Adrenal gland (tissue), 12 donors: ENCODE measurements around the gene VIPR2. TPM values are rescaled to one million over a fixed set of nuclear protein-coding genes. Genes with fewer than 3 reads are reported as not detected.
"Not testable (repeated sequence)": the region's sequence is repeated elsewhere in the genome, so short reads cannot be mapped to it uniquely, and the experiment has no call there.

Experiments
- DNase-seq, 7 donors: peaks; one replicate each; pipeline ENCODE4 v3.0.0-alpha.2; 2019 to 2020
- H3K27ac ChIP-seq, 5 donors: fragments of 200-600 bp; sonication (generic) in 4 of 5; 1 replicate in 3 of 5; 2 replicates in 2 of 5; pipeline versions ENCODE4 v1.5.1 to v1.8.0; 2016 to 2020; ENCODE audit warnings: mild to moderate bottlenecking in 1 of 5
- H3K27me3 ChIP-seq: fragments of 200-600 bp; 2 replicates; pipeline ENCODE4 v1.8.0; 2021
- H3K36me3 ChIP-seq, 2 donors: fragments of 200-600 bp; replicated peaks in 1 of 2; 1 replicate in 1 of 2; 2 replicates in 1 of 2; pipeline versions ENCODE4 v1.5.1 to v1.8.0; 2018 to 2022
- H3K4me1 ChIP-seq, 2 donors: fragments of 200-600 bp; replicated peaks in 1 of 2; 1 replicate in 1 of 2; 2 replicates in 1 of 2; pipeline versions ENCODE4 v1.5.1 to v1.8.0; 2018 to 2021
- H3K4me3 ChIP-seq, 4 donors: fragments of 200-600 bp; sonication (generic) in 3 of 4; one replicate each; pipeline ENCODE4 v1.5.1; 2016 to 2018
- H3K9me3 ChIP-seq, 3 donors: fragments of 200-600 bp; sonication (generic) in 1 of 3; replicated peaks in 1 of 3; 1 replicate in 2 of 3; 2 replicates in 1 of 3; pipeline versions ENCODE4 v1.5.1 to v1.8.0; 2016 to 2021
- POLR2A ChIP-seq, 2 donors: fragments of 450-650 bp; IDR thresholded peaks; one replicate each; pipeline ENCODE4 v1.6.1; 2017; ENCODE audit warnings: antibody characterized with exemption in 2 of 2, mild to moderate bottlenecking in 2 of 2, moderate library complexity in 1 of 2
- WGBS, 4 donors: extraction: QIAGEN DNeasy Blood & Tissue Kit in 2 of 4; methylation state at CpG; one replicate each; pipeline versions ENCODE4 v1.1.5 to v1.1.7; 2013 to 2017; 5-methylcytosine and 5-hydroxymethylcytosine counted together
- intact Hi-C, 2 donors: fragments of 100-400 bp; cut with DNase I; formaldehyde crosslinking; loops; one replicate each; pipeline versions ENCODE4 v1.14.1 to v1.15.0; 2022 to 2023
- polyA plus RNA-seq, 3 donors: library from polyadenylated mRNA; stranded (reverse); fragments of 200-250 nt in 2 of 3; fragments of 350-450 nt in 1 of 3; fragmentation: Illumina TruSeq in 1 of 3; extraction: RNeasy Lipid Tissue Mini Kit (QIAGEN cat#74804) in 1 of 3; gene quantifications; one replicate each; pipeline ENCODE4 v1.2.3, GENCODE V29; 2013 to 2014
- total RNA-seq, 9 donors: library from RNA; depleted of rRNA in 4 of 9; stranded (reverse); fragments of >200 nt in 4 of 9; fragments of 120-200 nt in 1 of 9; fragmentation: NEBNext Ultra II Directional in 1 of 9; extraction: Animal tissue kit (Norgen Biotek cat#: 25700) in 1 of 9; gene quantifications; one replicate each; pipeline versions ENCODE4 v1.1.0 to v1.2.4, GENCODE V29; 2013 to 2023
- TF ChIP-seq, protein P1 (sequence below), 6 experiments: fragments of 450-650 bp in 4 of 6; fragments of 200-600 bp in 2 of 6; sonication (generic) in 1 of 6; IDR thresholded peaks; 1 replicate in 5 of 6; 2 replicates in 1 of 6; pipeline versions ENCODE4 v1.5.1 to v1.8.0; 2016 to 2021; ENCODE audit warnings: antibody characterized with exemption in 6 of 6, mild to moderate bottlenecking in 2 of 6, moderate library complexity in 1 of 6
- donor health status: healthy with polysubstance abuse.
- donor health status: Bipolar disorder and iron deficiency.
- donor health status: DM: yes; HTN: yes; CAD: no.
- donor health status: DM: no; HTN: no; CAD: no.
- donor health status: DM: no; HTN: no; CAD: no.
- donor health status: DM: yes; HTN: yes; CAD: no.

The VIPR2 gene
- total and polyA plus RNA-seq, 12 donors, result 0.06 to 3.8 (median 0.80) TPM

DNA sequence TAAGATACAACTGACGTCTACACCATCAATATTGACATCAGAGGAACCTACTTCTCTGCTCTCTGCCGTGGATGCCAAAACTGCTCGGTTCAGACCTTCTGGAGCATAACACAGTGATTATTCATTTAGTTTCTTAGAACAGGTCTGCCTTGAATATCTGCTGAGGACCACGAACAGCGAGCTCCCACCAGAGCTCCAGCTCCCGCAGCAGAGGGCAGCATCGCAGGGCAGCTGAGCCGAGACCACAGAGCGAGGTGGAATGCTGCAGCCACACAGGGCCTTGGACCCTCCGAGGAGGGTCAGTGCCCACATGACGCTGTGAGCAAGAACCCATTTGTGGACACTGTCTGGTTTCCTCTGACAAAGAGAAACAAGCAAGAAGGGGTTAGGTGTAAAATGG, 6.8 kb downstream of the VIPR2 start:
- DNase-seq, result no peak

DNA sequence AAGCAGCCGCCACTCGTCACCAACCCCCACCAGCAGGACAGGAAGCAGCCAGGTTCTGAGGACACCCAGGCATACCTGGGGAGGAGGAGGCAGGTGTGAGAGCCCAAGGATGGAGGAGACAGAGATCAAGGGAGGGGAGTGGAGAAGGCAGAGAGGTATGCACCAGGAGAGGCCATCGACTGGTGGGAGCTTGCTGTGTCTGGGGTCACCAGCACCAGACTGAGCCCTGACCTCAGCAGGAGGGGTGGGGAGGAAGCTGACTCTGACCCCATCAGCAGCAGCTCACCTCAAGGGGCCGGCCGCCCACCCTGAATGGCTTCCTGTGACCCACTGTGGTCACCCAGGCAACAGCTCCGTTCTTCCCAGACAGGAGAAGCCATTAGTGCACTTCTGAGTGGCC, 7.8 kb downstream of the VIPR2 start:
- intact Hi-C loops, result no loop called here
- Histone ChIP-seq H3K27me3 (no peaks in the 10 kb centered on the region), H3K27ac (no peak overlapping the region), H3K9me3 (no peaks in the 10 kb centered on the region), H3K4me3 (no peak overlapping the region), H3K36me3 (no peaks in the 10 kb centered on the region), H3K4me1 (no peaks in the 10 kb centered on the region)
- 36 to 76% (median 68%) methylated on average over 4 to 6 of the region's 6 CpGs for whole genome bisulfite sequencing, 4 donors
- DNase-seq, result no peak
- TF ChIP-seq, protein P1, sequence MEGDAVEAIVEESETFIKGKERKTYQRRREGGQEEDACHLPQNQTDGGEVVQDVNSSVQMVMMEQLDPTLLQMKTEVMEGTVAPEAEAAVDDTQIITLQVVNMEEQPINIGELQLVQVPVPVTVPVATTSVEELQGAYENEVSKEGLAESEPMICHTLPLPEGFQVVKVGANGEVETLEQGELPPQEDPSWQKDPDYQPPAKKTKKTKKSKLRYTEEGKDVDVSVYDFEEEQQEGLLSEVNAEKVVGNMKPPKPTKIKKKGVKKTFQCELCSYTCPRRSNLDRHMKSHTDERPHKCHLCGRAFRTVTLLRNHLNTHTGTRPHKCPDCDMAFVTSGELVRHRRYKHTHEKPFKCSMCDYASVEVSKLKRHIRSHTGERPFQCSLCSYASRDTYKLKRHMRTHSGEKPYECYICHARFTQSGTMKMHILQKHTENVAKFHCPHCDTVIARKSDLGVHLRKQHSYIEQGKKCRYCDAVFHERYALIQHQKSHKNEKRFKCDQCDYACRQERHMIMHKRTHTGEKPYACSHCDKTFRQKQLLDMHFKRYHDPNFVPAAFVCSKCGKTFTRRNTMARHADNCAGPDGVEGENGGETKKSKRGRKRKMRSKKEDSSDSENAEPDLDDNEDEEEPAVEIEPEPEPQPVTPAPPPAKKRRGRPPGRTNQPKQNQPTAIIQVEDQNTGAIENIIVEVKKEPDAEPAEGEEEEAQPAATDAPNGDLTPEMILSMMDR (IDR thresholded peaks at IDR 0.05), result no peak
- TF ChIP-seq POLR2A (IDR thresholded peaks at IDR 0.05), result no peak

More for the DNA sequence above, 6.8 kb downstream of the VIPR2 start:
- Histone ChIP-seq H3K4me3 (no peak overlapping the region), H3K9me3 (no peaks in the 10 kb centered on the region), H3K27me3 (peaks cover 6% of the 10 kb centered on the region), H3K36me3 (no peaks in the 10 kb centered on the region), H3K27ac (no peak overlapping the region), H3K4me1 (no peaks in the 10 kb centered on the region)
- intact Hi-C loops, result no loop called here
- 82 to 86% (median 85%) methylated on average over 9 to 11 of the region's 11 CpGs for WGBS, 4 donors
- TF ChIP-seq, protein P1 (IDR thresholded peaks at IDR 0.05), result no peak
- TF ChIP-seq POLR2A (IDR thresholded peaks at IDR 0.05), result no peak

DNA sequence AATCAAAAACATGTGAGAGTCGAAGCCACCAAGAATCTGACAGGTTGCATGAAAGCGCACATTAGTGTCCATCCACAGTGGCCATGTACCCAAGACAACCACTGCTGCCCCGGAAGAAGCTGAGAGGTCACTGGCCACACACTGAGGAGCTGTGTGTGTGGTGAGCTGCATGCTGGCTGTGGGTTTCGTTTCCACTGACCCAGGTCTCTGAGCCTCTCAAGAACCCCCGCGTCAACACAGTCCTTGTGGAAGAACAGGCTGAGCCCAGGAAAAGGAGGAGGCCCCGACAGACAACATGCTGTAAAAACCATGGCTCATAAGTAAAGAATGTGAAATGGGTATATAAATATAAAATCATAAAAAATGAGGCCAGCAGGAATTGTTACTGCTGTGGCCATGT, 8.2 kb downstream of the VIPR2 start:
- intact Hi-C loops, result no loop called here
- H3K4me1 ChIP-seq, result no peaks in the 10 kb centered on the region
- H3K27me3 ChIP-seq, result no peaks in the 10 kb centered on the region

DNA sequence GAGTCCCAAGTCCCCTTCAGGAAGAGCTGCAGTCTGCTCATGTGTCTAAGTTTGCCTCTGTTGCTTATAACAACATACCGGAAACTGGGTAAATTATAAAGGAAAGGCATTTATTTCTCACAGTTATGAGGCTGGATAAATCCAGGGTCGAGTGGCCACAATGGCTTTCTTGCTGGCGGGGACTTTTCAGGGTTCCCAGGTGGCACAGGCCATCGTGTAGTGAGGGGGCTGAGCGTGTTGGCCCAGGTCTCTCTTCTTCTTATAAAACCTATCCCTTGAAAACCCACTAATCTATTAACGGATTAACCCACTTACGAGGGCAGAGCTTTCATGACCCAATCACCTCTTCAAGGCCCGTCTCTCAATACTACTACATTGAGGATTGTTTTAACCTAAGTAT, 8.7 kb downstream of the VIPR2 start:
- intact Hi-C loops, result no loop called here
- Histone ChIP-seq H3K27me3 (no peaks in the 10 kb centered on the region), H3K4me3 (no peak overlapping the region), H3K4me1 (no peaks in the 10 kb centered on the region), H3K36me3 (no peaks in the 10 kb centered on the region), H3K27ac (no peak overlapping the region), H3K9me3 (no peaks in the 10 kb centered on the region)
- no peak for TF ChIP-seq POLR2A (IDR thresholded peaks at IDR 0.05)
- TF ChIP-seq, protein P1 (IDR thresholded peaks at IDR 0.05), result no peak
- 88 to 90% (median 89%) methylated on average over 8 of the region's 8 CpGs for WGBS, 4 donors
- no peak for DNase-seq

More for the DNA sequence above, 8.2 kb downstream of the VIPR2 start:
- DNase-seq, result no peak
- no peaks in the 10 kb centered on the region for H3K36me3 ChIP-seq
- no peaks in the 10 kb centered on the region for H3K9me3 ChIP-seq
- no peak overlapping the region for H3K4me3 ChIP-seq
- WGBS, 4 donors, result 77 to 86% (median 84%) methylated on average over 6 to 7 of the region's 7 CpGs
- no peak for TF ChIP-seq POLR2A (IDR thresholded peaks at IDR 0.05)
- TF ChIP-seq, protein P1 (IDR thresholded peaks at IDR 0.05), result no peak
- H3K27ac ChIP-seq, result no peak overlapping the region

DNA sequence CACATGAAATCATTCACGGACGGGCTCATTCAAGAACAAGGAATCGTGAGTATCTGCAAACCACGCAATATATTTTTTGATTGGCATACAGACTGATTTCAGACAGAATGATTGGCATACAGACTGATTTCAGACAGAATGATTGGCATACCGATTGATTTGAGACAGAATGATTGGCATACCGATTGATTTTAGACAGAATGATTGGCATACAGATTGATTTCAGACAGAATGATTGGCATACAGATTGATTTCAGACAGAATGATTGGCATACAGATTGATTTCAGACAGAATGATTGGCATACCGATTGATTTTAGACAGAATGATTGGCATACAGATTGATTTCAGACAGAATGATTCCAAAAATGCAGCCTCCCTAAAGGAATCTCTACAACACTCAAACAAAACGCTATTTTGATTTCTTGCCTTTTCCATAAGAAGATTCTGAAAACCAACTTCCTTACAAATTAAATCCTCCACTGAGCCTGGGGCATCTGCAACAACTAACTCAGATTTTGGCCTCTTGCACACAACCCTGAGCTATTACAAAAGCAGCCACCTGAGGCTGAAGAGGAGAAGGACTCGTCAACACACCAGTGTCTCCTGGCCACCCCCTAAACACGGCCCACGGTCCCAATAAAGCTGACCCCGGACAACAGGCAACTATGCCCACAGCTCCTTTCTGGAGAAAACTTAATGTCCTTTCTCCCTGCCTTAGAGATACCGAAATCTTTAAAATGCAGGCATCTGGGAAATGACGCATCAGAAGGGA, 11.8 kb downstream of the VIPR2 start:
- H3K4me3 ChIP-seq, DNase-seq, intact Hi-C loops, H3K9me3 ChIP-seq, H3K27ac ChIP-seq, H3K36me3 ChIP-seq, H3K4me1 ChIP-seq, H3K27me3 ChIP-seq: not testable (repeated sequence)
- WGBS, 4 donors, result 67 to 83% (median 81%) methylated on average over 1 to 13 of the region's 14 CpGs
